Loucy (cell line): ENCODE results near the gene HPD.

Source experiments
- H2AFZ ChIP-seq: fragments of 200-600 bp; sonication (generic); 2 replicates; pipeline ENCODE4 v1.6.0; 2016; ENCODE audit warnings: antibody characterized with exemption, mild to moderate bottlenecking, low read length, moderate library complexity
- H3F3A ChIP-seq: fragments of 200-600 bp; 2 replicates; pipeline ENCODE4 v1.6.0; 2016; ENCODE audit warnings: antibody characterized with exemption, low read depth, mild to moderate bottlenecking
- H3K27me3 ChIP-seq: fragments of 200-600 bp; sonication (generic); 2 replicates; pipeline ENCODE4 v1.6.1; 2014; ENCODE audit warnings: low read length, mild to moderate bottlenecking; ENCODE audit not compliant: insufficient read depth, poor library complexity, severe bottlenecking
- H3K36me3 ChIP-seq: fragments of 200-600 bp; sonication (generic); 2 replicates; pipeline ENCODE4 v1.6.1; 2016; ENCODE audit warnings: low read length; ENCODE audit not compliant: insufficient read depth
- H3K4me1 ChIP-seq: fragments of 200-600 bp; sonication (generic); 2 replicates; pipeline ENCODE4 v1.5.1; 2014; ENCODE audit warnings: low read length, mild to moderate bottlenecking; ENCODE audit not compliant: insufficient read depth, poor library complexity, severe bottlenecking
- H3K4me2 ChIP-seq: fragments of 200-600 bp; sonication (generic); 2 replicates; pipeline ENCODE4 v1.6.0; 2014; ENCODE audit warnings: antibody characterized with exemption, low read length, low read depth, mild to moderate bottlenecking; ENCODE audit not compliant: poor library complexity, severe bottlenecking
- H3K4me3 ChIP-seq: fragments of 200-600 bp; sonication (generic); 2 replicates; pipeline ENCODE4 v1.5.1; 2014; ENCODE audit warnings: low read length, mild to moderate bottlenecking, mixed read lengths; ENCODE audit not compliant: poor library complexity, severe bottlenecking
- H3K79me2 ChIP-seq: fragments of 200-600 bp; sonication (generic); 2 replicates; pipeline ENCODE4 v1.6.1; 2014; ENCODE audit warnings: low read length; ENCODE audit not compliant: insufficient read depth
- H3K9ac ChIP-seq: fragments of 200-600 bp; sonication (generic); 2 replicates; pipeline ENCODE4 v1.6.0; 2014; ENCODE audit warnings: mild to moderate bottlenecking, low read depth, low read length, moderate library complexity; ENCODE audit not compliant: poor library complexity, severe bottlenecking
- H3K9me2 ChIP-seq: fragments of 200-600 bp; sonication (generic); replicated peaks from 2 replicates; pipeline ENCODE4 v1.6.1; 2016; ENCODE audit warnings: low read depth, low read length, mixed read lengths
- H3K9me3 ChIP-seq: fragments of 200-600 bp; sonication (generic); 2 replicates; pipeline ENCODE4 v1.6.1; 2014; ENCODE audit warnings: mild to moderate bottlenecking, antibody characterized with exemption, low read length, low read depth; ENCODE audit not compliant: insufficient read depth
- H4K20me1 ChIP-seq: fragments of 200-600 bp; sonication (generic); 2 replicates; pipeline ENCODE4 v1.6.0; 2014; ENCODE audit warnings: antibody characterized with exemption, low read length, mild to moderate bottlenecking; ENCODE audit not compliant: insufficient read depth, poor library complexity, severe bottlenecking
- CTCF ChIP-seq: fragments of 200-600 bp; sonication (generic); conservative IDR thresholded peaks from 2 replicates; pipeline ENCODE4 v1.5.1; 2014; ENCODE audit warnings: mild to moderate bottlenecking, antibody characterized with exemption, low read length
- EZH2phosphoT487 ChIP-seq: fragments of 200-600 bp; IDR thresholded peaks from 2 replicates; pipeline ENCODE4 v1.6.1; 2018; ENCODE audit warnings: antibody characterized with exemption, mild to moderate bottlenecking, moderate library complexity, borderline replicate concordance

Gene HPD

GRCh38 chr12:121899590-121899989 lies 40.9 kb upstream of the HPD start:
- Histone ChIP-seq H4K20me1 (no peaks in the 10 kb centered on the region), H3K4me2 (no peak overlapping the region), H3K79me2 (peaks cover under 1% of the 10 kb centered on the region; the same call in 1 of the 2 replicates), H2AFZ (no peak overlapping the region), H3K9me3 (no peaks in the 10 kb centered on the region), H3K9me2 (no peaks in the 10 kb centered on the region), H3K36me3 (peaks cover 67% of the 10 kb centered on the region; the same call in 1 of the 2 replicates), H3F3A (no peaks in the 10 kb centered on the region), H3K27me3 (no peaks in the 10 kb centered on the region), H3K4me3 (no peak overlapping the region), H3K9ac (no peak overlapping the region), H3K4me1 (no peaks in the 10 kb centered on the region)
- TF ChIP-seq CTCF (no peak), EZH2phosphoT487 (no peak)

- no peaks in the 10 kb centered on the region for H3K27me3 ChIP-seq
- H3K79me2 ChIP-seq = peaks cover 12% of the 10 kb centered on the region; the same call in 1 of the 2 replicates
- peaks cover 60% of the 10 kb centered on the region; the same call in 1 of the 2 replicates for H3K36me3 ChIP-seq
- H4K20me1 ChIP-seq = peaks cover 10% of the 10 kb centered on the region
- no peak overlapping the region for H3K4me3 ChIP-seq
- no peaks in the 10 kb centered on the region for H3F3A ChIP-seq
- H3K9me3 ChIP-seq = no peaks in the 10 kb centered on the region
- no peaks in the 10 kb centered on the region for H3K9me2 ChIP-seq
- TF ChIP-seq CTCF = no peak
- TF ChIP-seq EZH2phosphoT487 = no peak
- no peak overlapping the region for H2AFZ ChIP-seq
- peaks cover 11% of the 10 kb centered on the region for H3K4me1 ChIP-seq
- H3K4me2 ChIP-seq = no peak overlapping the region
- no peak overlapping the region for H3K9ac ChIP-seq
Measured at GRCh38 chr12:121898287-121898686, 39.6 kb upstream of the HPD start.

- no peaks in the 10 kb centered on the region for H3K9me2 ChIP-seq
- H3K79me2 ChIP-seq = peaks cover 43% of the 10 kb centered on the region
- H3K9me3 ChIP-seq = no peaks in the 10 kb centered on the region
- no peak overlapping the region for H2AFZ ChIP-seq
- peak overlapping the region; percentile 19 for H3K9ac ChIP-seq
- peak overlapping the region; percentile 45 for H3K4me2 ChIP-seq
- H3K27me3 ChIP-seq = no peaks in the 10 kb centered on the region
- no peak overlapping the region for H3K4me3 ChIP-seq
- TF ChIP-seq CTCF (peak; percentile 52; the same call in 1 of the 2 replicates), EZH2phosphoT487 (no peak)
- peaks cover 31% of the 10 kb centered on the region; the same call in 1 of the 2 replicates for H3K36me3 ChIP-seq
- no peaks in the 10 kb centered on the region for H3F3A ChIP-seq
- H3K4me1 ChIP-seq = peaks cover 18% of the 10 kb centered on the region
- peaks cover 10% of the 10 kb centered on the region for H4K20me1 ChIP-seq
Measured at GRCh38 chr12:121894633-121895032, 36.0 kb upstream of the HPD start.
